GM18499 (cell line): ENCODE measurements around the gene PCDHB16.
"Not testable (repeated sequence)": the region's sequence is repeated elsewhere in the genome, so short reads cannot be mapped to it uniquely, and the experiment has no call there.

Source experiments
- ATAC-seq: cut with Tn5 transposase; IDR thresholded peaks from one replicate; pipeline ENCODE4 v1.9.1; 2021; ENCODE audit warnings: moderate number of reproducible peaks; ENCODE audit not compliant: insufficient read depth, unreplicated experiment

Gene PCDHB16

GRCh38 chr5:141224844-141225243 lies 42.7 kb downstream of the PCDHB16 start:
- ATAC-seq: not testable (repeated sequence)

GRCh38 chr5:141225421-141225820 lies 43.2 kb downstream of the PCDHB16 start:
- not testable (repeated sequence) for ATAC-seq

GRCh38 chr5:141234109-141234667 lies 52.0 kb downstream of the PCDHB16 start:
- ATAC-seq: no peak
